Measurements from ENCODE around the gene ZNF333. TPM values are rescaled to one million over a fixed set of nuclear protein-coding genes. Genes with fewer than 3 reads are reported as not detected.
"Not testable (repeated sequence)": the region's sequence is repeated elsewhere in the genome, so short reads cannot be mapped to it uniquely, and the experiment has no call there.

ZNF333 gene
- total RNA-seq, 1 donor from 2014 or later: 11.1 TPM

GRCh38 chr19:14775326-14775725 is 85.5 kb downstream of the ZNF333 start:
- H3K27me3 Mint-ChIP-seq (ENCODE audit: insufficient read depth): peaks cover 18% of the 10 kb centered on the region
- H3K9me3 Mint-ChIP-seq; H3K4me3 Mint-ChIP-seq; intact Hi-C loops (cut with micrococcal nuclease); H3K36me3 Mint-ChIP-seq (ENCODE audit: low read depth); H3K4me1 Mint-ChIP-seq (ENCODE audit: low read depth); DNase-seq (ENCODE audit: low spot score); H3K27ac Mint-ChIP-seq: not testable (repeated sequence)

- no peak for DNase-seq (ENCODE audit: low spot score)
- Mint-ChIP-seq H3K4me1 (ENCODE audit: low read depth) (no peaks in the 10 kb centered on the region), H3K4me3 (peak overlapping the region; percentile 23), H3K9me3 (no peaks in the 10 kb centered on the region), H3K27me3 (ENCODE audit: insufficient read depth) (peaks cover 18% of the 10 kb centered on the region), H3K27ac (no peak overlapping the region), H3K36me3 (ENCODE audit: low read depth) (no peaks in the 10 kb centered on the region)
- intact Hi-C loops (cut with micrococcal nuclease): no loop called here
Measured at GRCh38 chr19:14775869-14776586, 86.2 kb downstream of the ZNF333 start.

GRCh38 chr19:14777645-14778044 is 87.8 kb downstream of the ZNF333 start:
- H3K27ac Mint-ChIP-seq; H3K9me3 Mint-ChIP-seq; H3K4me1 Mint-ChIP-seq (ENCODE audit: low read depth); H3K36me3 Mint-ChIP-seq (ENCODE audit: low read depth); intact Hi-C loops (cut with micrococcal nuclease); H3K4me3 Mint-ChIP-seq; DNase-seq (ENCODE audit: low spot score): not testable (repeated sequence)
- H3K27me3 Mint-ChIP-seq (ENCODE audit: insufficient read depth): peaks cover 18% of the 10 kb centered on the region

- H3K9me3 Mint-ChIP-seq; intact Hi-C loops (cut with micrococcal nuclease); H3K36me3 Mint-ChIP-seq (ENCODE audit: low read depth); DNase-seq (ENCODE audit: low spot score); H3K4me1 Mint-ChIP-seq (ENCODE audit: low read depth); H3K27ac Mint-ChIP-seq; H3K4me3 Mint-ChIP-seq: not testable (repeated sequence)
- peaks cover 18% of the 10 kb centered on the region for H3K27me3 Mint-ChIP-seq (ENCODE audit: insufficient read depth)
Measured at GRCh38 chr19:14778110-14778845, 88.4 kb downstream of the ZNF333 start, which contains the start of gene ADGRE2. Gene ADGRE2 (minus strand): TSS chr19:14778560. CDS start chr19:14776756, 1,804 bp downstream.

GRCh38 chr19:14779151-14779550 is 89.3 kb downstream of the ZNF333 start:
- intact Hi-C loops (cut with micrococcal nuclease): no loop called here
- H3K9me3 Mint-ChIP-seq: no peaks in the 10 kb centered on the region
- no peak overlapping the region for H3K27ac Mint-ChIP-seq
- H3K4me3 Mint-ChIP-seq: no peak overlapping the region
- H3K27me3 Mint-ChIP-seq (ENCODE audit: insufficient read depth): peaks cover 18% of the 10 kb centered on the region
- DNase-seq (ENCODE audit: low spot score): no peak
- H3K4me1 Mint-ChIP-seq (ENCODE audit: low read depth): no peaks in the 10 kb centered on the region
- H3K36me3 Mint-ChIP-seq (ENCODE audit: low read depth): no peaks in the 10 kb centered on the region

GRCh38 chr19:14780622-14781225 is 90.9 kb downstream of the ZNF333 start:
- H3K36me3 Mint-ChIP-seq (ENCODE audit: low read depth); intact Hi-C loops (cut with micrococcal nuclease); H3K4me3 Mint-ChIP-seq; H3K27ac Mint-ChIP-seq; DNase-seq (ENCODE audit: low spot score); H3K9me3 Mint-ChIP-seq: not testable (repeated sequence)
- Mint-ChIP-seq H3K27me3 (ENCODE audit: insufficient read depth) (peaks cover 15% of the 10 kb centered on the region), H3K4me1 (ENCODE audit: low read depth) (peaks cover 10% of the 10 kb centered on the region)

GRCh38 chr19:14781713-14782536 is 92.1 kb downstream of the ZNF333 start:
- H3K4me3 Mint-ChIP-seq; DNase-seq (ENCODE audit: low spot score); H3K27me3 Mint-ChIP-seq (ENCODE audit: insufficient read depth); intact Hi-C loops (cut with micrococcal nuclease); H3K27ac Mint-ChIP-seq; H3K36me3 Mint-ChIP-seq (ENCODE audit: low read depth); H3K9me3 Mint-ChIP-seq: not testable (repeated sequence)
- peaks cover 10% of the 10 kb centered on the region for H3K4me1 Mint-ChIP-seq (ENCODE audit: low read depth)

- intact Hi-C loops (cut with micrococcal nuclease): no loop called here
- no peak for DNase-seq (ENCODE audit: low spot score)
- H3K36me3 Mint-ChIP-seq (ENCODE audit: low read depth): no peaks in the 10 kb centered on the region
- H3K27me3 Mint-ChIP-seq (ENCODE audit: insufficient read depth): peaks cover 2% of the 10 kb centered on the region
- no peak overlapping the region for H3K4me3 Mint-ChIP-seq
- H3K4me1 Mint-ChIP-seq (ENCODE audit: low read depth): peaks cover 10% of the 10 kb centered on the region
- no peak overlapping the region for H3K27ac Mint-ChIP-seq
- H3K9me3 Mint-ChIP-seq: no peaks in the 10 kb centered on the region
Measured at GRCh38 chr19:14782626-14783409, 93.0 kb downstream of the ZNF333 start.

Other genes starting within 250 kb of the ZNF333 start
- 0.44 and 0.78 TPM in 2 replicates for gene PTGER1, start 214.7 kb upstream of the ZNF333 start, total RNA-seq
- 42.9 and 43.7 TPM in 2 replicates for gene GIPC1, start 193.9 kb upstream of the ZNF333 start, total RNA-seq
- gene DNAJB1, start 171.7 kb upstream of the ZNF333 start, total RNA-seq: 104 and 120 TPM in 2 replicates
- 110 and 120 TPM in 2 replicates for gene TECR, start 160.5 kb upstream of the ZNF333 start, total RNA-seq
- 131 and 133 TPM in 2 replicates for gene NDUFB7, start 118.0 kb upstream of the ZNF333 start, total RNA-seq
- gene CLEC17A, start 107.0 kb upstream of the ZNF333 start, total RNA-seq: 0.13 TPM in 1 of 2 replicates, not detected in the other
- gene ADGRE3, start 15.2 kb upstream of the ZNF333 start, total RNA-seq: not detected in 2 replicates
- gene ADGRE2, start 88.5 kb downstream of the ZNF333 start, total RNA-seq: 1.3 and 2.2 TPM in 2 replicates
- not detected in 2 replicates for gene OR7A5, start 145.1 kb downstream of the ZNF333 start, total RNA-seq
- gene OR7C1, start 145.1 kb downstream of the ZNF333 start, total RNA-seq: not detected in 2 replicates
- not detected in 2 replicates for gene OR7A10, start 158.9 kb downstream of the ZNF333 start, total RNA-seq
- gene OR7A17, start 196.1 kb downstream of the ZNF333 start, total RNA-seq: not detected in 2 replicates

All from activated T-helper 1 cell treated with anti-CD3 and anti-CD28 coated beads, Interleukin-12 subunit alpha, Interleukin-12 subunit beta, Interleukin-2, Interleukin-4 antibody, amounts not matched to agents 30 ng/mL and 10 ng/mL and 1 ng/mL, durations not matched to agents 14 hours and 24 hours and 36 hours (primary cell).